Activated gamma-delta T cell treated with anti-CD3 and anti-CD28 coated beads, Interleukin-2, amount 50 U/mL, for 16 hours (primary cell): Measurements from ENCODE around the gene NDC1.
"Not testable (repeated sequence)": the region's sequence is repeated elsewhere in the genome, so short reads cannot be mapped to it uniquely, and the experiment has no call there.

ENCODE experiments used
- DNase-seq: peaks from one replicate; pipeline ENCODE4 v3.0.0-alpha.2; 2020; ENCODE audit warnings: low read depth

NDC1 gene, protein sequence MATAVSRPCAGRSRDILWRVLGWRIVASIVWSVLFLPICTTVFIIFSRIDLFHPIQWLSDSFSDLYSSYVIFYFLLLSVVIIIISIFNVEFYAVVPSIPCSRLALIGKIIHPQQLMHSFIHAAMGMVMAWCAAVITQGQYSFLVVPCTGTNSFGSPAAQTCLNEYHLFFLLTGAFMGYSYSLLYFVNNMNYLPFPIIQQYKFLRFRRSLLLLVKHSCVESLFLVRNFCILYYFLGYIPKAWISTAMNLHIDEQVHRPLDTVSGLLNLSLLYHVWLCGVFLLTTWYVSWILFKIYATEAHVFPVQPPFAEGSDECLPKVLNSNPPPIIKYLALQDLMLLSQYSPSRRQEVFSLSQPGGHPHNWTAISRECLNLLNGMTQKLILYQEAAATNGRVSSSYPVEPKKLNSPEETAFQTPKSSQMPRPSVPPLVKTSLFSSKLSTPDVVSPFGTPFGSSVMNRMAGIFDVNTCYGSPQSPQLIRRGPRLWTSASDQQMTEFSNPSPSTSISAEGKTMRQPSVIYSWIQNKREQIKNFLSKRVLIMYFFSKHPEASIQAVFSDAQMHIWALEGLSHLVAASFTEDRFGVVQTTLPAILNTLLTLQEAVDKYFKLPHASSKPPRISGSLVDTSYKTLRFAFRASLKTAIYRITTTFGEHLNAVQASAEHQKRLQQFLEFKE

DNA sequence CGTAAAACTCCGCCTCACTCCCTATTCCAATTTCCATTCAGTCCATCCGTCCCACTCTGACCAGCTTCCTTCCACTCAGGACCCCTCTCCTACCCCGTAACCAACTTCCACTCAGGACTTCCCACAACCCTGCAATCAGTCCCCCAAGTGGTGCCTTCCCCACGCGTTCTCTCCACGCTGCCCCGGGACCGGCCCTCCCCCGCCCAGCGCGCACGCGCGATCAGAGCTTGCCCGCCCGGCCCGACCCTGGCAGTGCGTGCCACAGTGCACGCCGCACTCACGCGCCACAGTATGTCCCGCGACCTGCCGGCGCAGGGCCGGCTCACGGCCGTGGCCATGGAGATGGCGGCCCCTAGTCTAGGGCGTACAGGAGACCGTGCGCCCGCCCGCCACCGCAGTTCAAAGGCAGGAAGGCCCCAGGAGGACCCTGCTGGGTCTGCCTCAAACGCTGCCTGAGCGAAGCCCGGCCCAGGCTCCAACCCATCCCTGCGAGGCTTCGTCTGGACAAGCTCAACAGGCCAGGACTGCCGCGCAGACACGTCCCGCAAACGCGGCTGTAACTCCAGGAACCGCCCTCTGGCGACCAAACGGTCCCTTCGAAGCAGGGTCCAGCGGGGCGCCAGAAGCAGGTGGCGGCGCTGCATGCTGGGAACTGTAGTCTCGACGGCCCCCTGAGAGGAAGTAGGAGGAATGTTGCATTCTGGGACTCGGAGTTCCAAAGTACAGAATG lies at the start of gene NDC1:
Gene NDC1, minus strand, starts transcription at position 373 of the 730 bp plus-strand sequence. Its CDS starts 35 bp downstream, at position 338.
- peak; percentile 78 for DNase-seq

DNA sequence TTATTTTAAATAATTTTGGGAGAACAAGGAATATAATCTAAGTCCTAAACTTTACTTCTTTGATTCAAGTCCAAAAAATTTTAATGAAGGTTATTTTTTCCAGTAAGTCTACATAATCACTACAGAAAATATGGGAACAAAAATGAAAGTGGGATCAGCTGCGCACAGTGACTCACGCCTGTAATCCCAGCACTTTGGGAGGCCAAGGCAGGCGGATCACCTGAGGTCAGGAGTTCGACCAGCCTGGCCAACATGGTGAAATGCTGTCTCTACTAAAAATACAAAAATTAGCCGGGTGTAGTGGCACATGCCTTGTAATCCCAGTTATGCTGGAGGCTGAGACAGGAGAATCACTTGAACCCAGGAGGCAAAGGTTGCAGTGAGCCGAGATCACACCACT lies 45.5 kb upstream of the NDC1 start:
- not testable (repeated sequence) for DNase-seq

DNA sequence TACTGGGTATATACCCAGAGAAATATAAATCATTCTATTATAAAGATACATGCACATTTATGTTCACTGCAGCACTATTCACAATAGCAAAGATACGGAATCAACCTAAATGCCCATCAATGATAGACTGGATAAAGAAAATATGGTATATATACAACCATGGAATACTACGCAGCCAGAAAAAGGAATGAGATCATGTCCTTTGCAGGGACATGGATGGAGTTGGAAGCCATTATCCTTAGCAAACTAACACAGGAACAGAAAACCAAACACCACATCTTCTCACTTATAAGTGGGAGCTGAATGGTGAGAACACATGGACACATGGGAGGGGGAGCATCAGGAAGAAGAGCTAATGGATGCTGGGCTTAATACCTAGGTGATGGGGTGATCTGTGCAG lies 43.8 kb upstream of the NDC1 start:
- not testable (repeated sequence) for DNase-seq

DNA sequence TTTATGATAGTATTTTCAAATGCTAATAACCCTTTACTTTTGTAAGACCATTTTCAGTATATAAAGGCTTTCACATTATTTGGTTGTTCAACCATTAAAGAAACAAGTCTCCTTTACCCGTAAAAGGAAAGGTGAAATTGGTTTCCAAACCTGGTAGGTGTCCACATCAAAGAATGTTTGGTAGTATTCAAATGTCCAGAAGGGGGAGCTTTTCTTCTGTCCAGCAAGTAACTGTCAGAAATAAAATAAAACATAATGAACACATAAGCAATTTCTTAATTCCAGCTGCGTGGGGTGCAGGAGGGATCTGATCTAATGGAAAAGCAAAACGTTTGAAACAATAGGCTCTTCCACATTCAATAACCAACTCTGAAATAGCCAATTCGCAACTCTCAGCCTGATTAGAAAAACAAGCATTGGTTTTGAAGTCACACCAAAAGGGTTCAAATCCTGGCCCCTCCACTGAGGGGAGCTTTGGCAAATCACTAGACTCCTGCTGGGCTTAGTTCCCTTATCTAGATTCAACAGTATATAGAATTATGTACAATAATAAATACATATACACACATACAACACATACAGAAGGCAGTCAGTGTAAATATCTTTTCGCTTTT lies 40.5 kb upstream of the NDC1 start:
- no peak for DNase-seq

DNA sequence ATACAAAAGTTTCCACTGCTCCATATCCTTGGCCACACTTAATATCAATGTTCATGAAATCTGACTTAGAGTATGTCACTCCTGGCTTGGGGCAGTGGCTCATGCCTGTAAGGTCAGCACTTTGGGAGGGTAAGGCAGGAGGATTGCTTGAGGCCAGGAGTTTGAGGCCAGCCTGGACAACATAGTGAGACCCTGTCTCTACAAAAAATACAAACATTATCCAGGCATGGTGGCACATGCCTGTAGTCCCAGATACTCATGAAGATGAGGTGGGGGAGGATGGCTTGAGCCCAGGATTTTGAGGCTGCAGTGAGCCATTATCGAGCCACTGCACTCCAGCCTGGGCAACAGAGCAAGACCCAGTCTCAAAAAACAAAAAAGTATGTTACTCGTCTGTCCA lies 37.1 kb upstream of the NDC1 start:
- DNase-seq: not testable (repeated sequence)

DNA sequence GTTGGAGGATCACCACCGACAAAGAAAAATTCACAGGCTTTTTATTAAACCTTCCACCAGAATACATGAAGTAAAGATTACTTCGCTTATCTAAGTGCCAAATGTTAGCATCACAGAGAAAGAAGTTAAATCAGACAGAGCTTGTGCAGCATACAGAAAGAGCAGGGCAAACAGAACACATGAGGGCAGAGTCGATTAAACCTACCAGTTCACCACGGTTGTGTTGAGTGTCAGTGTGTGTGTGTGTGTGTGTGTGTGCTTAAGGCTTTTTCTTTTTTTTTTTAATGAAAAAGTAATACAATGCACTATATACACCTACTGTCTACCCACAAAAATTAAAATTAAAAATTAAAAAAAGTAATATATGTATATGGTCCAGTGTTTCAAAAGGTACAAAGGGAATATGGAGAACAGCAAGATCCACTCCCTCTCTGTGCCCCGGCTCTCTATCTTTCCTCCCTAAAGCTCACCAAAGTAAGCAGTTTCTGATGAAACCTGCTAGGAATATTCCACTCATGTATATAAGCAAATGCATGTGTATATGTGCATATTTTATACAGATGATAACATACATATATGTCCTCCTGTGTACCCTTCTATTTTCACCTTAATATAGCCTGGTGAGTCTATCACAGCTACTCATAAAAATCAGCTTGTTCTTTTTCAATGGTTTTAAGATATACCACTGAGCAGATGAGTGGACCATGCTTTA lies 33.8 kb upstream of the NDC1 start:
- no peak for DNase-seq

DNA sequence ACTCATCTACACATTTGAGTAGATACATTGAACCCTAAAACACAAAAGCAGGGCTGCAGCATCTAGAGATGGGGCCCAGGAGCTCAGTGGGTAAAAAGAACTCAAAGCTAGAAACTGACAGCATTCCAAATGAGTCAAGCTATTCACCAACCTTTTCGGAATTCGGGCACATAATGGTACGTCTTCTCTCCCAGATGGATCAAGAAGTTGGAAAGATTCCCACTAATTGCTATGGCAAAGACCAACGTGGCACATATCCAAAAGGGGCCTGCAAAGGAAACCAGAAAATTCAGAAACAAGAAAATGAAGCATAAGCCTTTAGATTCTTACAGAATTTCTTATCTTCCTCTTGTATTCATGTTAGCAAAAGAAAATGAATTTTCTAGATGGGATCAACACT lies 33.1 kb upstream of the NDC1 start:
- no peak for DNase-seq

DNA sequence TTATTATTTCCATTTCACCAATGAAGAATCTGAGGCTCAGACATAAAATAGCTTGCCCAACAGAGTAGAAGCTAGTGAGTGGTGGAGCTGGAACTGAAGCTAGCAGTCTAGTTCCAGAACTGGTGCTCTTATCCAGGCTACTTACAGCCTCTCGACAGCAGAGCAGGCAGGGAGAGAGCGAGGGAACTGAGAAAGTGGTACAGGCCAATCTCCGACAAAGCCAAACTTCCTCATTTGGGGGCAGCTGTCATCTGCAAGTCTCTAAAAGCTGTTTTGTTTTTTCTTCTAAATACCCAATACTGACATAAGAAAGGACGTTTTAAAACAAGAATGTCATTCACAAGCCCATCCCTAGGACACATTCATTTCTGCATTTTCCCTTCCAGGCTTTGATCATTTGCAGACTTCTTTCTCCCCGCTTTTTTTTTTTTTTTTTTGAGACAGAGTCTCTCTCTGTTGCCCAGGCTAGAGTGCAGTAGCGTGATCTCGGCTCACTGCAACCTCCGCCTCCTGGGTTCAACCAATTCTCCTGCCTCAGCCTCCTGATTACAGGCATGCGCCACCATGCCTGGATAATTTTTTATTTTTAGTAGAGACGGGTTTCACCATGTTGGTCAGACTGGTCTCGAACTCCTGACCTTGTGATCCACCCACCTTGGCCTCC lies 31.5 kb upstream of the NDC1 start:
- no peak for DNase-seq

DNA sequence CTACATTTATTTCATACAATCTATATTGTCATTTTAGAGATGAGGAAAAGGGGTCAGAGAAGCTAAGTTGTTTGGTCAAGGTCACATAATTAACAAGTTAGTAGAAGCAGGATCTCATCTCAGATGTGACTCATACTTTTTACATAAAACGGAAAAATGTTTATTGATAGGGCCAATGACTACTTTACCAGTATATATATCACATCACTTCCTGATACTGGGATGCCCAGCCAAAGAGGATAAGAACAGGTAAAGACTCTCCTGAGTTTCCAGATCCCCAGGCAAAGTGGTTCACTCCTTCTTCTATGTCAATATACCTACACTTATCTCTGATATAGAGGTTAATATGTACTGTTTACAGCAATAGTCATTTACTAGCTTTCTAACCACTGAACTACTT lies 30.5 kb upstream of the NDC1 start:
- DNase-seq: no peak

DNA sequence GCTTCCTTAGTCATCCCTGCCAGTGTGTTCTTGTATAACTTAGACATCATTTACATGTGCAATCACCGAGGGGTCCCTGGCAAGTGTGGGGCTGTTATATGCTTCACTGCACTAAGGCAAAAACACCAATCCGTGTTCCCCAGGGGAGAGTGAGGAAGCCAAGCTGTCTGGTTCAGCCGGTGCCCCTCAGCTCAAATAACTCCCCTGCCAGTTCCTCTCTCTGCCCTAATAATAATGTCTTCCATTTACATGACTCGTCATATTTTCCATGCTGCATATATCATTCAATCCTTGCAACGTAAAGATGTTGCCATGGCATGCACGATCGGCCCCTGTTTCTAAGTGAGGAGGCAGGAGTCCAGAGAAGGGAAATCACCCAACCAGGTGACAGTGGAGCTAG lies 24.4 kb upstream of the NDC1 start:
- no peak for DNase-seq

DNA sequence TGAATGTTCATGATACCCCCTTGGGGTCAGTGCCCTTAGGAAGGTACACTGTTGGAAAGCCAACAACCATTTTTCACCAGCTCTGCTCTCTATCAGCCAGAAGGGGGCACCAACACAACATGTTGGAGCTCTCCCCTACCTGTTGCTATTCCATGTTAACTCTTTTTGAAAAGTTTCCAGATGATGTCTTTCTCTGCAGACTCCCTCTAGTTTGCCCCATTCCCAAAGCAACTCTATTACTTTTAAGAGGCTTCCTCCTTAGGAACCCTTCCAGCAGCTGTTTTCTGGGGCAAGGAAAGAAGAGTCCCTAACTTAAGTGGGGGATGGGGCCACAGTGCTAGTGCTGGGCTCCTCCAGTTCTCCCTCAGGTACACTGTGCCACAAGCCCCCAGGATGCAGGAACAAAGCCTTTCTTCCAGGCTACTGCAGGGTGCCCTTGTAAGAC lies 22.9 kb upstream of the NDC1 start:
- peak; percentile 7 for DNase-seq

DNA sequence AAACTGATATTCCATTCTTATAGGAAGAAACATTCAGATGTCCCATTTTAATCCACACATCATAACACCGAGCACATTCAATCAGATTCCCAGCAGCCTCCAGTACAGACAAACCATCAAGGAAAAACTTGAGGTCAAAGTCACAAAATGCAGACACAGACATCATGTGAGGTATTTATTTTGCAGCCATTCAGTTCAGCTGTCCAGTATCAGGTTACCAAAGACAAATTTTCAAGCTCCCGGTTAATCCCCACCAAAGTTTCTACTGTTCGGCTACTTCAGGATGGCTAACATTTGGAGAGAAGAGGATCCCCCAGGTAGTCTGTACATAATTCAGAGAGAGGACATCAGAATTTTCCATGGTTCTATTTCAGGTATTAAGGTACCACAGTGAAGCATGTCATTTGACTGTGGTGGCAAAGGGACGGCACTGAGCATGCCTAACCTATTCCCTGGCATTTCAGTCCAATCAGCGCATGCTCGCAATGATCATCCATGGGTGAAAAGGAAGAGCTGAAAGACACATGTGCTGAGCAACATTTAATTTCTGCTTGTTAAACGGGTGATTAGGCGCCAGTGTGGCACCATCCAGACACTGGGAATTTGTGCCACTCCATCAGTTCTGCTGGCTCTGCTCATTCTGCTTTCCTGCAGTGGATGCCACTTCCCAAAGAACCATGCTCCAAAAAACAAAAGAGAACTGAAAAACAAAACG lies 13.6 kb upstream of the NDC1 start:
- no peak for DNase-seq

DNA sequence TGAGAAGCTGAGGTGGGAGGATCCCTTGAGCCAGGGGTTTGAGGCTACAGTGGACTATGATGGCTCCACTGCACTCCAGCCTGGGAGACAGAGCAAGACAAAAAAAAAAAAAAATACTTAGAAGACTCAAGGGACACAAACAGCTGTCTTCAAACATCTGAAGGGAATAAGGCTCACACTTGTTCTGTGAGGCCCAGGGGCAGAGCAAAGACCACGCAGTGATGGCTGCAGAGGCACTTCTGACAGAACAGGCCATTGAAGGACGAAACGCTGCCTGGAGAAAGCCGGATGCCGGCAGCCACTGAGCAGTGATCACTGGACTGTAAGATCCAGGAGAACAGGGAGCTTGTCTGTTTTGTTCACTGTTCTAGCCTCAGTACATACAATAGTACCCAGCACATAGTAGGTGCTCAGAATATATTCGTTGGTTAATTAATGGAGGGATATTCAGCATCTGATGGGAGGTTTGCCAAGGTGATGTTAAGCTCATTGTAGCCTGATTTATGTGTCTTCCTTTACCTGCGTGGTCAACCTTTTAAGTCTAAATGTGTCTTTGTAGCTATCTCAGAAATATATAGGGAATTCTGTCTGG lies 12.1 kb upstream of the NDC1 start:
- no peak for DNase-seq

DNA sequence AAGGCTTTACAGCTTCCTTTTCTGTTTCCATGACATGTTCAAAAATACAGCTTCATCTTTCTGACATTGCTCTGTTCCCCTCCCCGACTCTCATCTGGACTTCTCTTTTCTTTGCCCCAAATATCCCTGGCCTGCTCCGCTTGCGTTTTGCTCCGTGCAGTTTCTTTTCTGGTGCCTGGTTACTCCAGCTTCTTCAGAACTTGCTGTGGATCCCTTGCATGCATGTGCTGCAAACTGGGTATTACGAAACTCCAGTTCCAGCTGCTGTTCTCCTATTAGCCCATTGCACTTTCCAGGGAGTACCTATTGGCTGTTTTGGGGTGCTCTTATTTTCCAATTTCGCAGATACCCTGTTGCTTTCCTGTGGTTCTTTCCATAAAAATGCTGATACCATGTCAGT lies 9.9 kb upstream of the NDC1 start:
- no peak for DNase-seq

DNA sequence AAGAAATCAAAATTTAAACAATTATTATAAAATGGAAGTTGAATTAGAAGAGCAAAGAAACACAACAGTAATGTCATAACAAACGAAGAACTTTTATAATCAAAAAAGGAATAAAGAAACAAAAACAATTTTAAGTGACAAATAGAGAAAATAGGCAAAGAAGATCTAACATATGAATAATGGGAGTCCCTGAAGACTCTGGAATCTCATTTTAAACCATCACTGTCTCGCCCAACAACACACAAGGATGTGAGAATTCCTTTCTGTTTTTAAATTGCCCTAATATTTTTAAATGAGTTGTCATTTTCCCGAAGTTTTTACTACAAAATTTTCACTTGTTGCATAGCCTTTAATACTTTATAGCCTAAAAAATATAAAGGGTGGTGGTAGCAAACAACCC lies 4.3 kb upstream of the NDC1 start:
- no peak for DNase-seq

DNA sequence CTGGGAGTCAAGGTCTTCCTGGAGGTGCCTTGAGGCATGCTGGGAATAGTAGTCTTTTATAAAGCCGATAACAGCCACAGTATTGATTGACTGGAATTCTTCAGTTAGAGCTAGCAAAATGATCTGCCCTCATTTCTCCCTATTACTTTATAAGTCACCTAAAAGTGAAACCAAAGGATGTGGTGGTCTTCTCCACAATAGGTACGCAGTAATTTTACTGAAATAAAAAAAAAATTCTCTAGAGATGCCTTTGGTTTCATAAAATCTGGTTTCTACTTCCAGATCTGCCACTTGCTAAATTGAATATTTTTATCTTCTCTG lies 518 bp upstream of the NDC1 start:
- DNase-seq: no peak

DNA sequence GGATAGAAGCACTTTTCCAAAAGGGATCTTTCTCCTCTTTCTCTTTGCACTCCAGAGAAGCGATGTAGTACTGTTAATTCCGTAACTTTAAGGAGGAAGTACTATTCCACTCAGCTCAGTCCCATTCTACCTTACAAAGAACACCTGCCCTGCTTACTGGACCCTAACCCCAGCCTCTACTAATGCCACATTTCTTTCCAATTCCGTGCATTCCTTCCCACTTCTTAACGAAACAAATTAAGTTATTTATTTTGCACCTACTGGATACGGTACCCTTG lies 511 bp downstream of the NDC1 start:
- DNase-seq: no peak

DNA sequence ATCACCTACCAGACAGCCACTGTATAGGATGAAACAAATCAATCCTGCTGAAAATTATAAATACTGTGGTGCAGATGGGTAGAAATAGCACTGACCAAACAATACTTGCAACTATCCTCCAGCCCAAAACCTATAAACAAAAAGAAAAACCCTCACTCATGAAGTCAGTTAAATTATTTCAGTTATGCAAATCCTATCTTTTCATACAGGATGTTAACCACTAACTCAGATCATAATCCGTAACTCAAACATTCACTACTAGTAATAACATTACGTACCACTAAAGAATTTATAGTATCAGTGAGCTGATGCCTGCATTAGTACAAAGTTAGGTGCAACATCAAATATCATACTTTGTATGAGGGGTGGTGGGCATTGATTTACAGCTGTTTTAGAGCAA lies 2.6 kb downstream of the NDC1 start:
- DNase-seq: no peak

DNA sequence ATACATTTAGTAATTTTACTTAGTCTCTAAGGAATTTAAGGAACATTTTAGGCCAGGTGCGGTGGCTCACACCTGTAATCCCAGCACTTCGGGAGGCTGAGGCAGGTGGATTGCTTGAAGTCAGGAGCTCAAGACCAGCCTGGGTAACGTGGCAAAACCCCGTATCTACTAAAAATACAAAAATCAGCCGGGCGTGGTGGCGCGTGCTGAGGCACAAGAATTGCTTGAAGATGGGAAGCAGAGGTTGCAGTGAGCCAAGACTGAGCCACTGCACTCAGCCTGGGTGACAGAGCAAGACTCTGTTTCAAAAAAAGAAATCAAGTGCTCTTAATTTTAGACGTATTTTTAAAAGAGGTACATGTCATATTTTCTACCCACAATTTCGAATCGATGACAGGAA lies 3.3 kb downstream of the NDC1 start:
- DNase-seq: no peak

DNA sequence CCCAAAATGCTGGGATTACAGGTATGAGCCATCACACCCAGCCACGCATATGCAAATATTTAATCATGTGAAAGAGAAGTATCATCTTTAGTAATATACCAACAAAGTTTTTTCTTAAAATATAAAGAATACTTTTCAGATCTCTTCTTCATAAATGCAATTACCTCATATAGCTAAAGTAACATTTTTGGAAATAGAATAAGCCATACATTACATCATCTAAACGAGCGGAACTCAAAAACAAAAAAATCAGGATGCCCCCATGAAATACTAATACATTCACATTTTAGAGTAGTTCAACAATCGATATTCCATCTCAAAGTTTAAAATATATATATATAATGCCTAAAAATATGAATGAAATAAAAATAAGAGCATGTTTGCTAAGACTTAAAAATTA lies 4.7 kb downstream of the NDC1 start:
- no peak for DNase-seq

DNA sequence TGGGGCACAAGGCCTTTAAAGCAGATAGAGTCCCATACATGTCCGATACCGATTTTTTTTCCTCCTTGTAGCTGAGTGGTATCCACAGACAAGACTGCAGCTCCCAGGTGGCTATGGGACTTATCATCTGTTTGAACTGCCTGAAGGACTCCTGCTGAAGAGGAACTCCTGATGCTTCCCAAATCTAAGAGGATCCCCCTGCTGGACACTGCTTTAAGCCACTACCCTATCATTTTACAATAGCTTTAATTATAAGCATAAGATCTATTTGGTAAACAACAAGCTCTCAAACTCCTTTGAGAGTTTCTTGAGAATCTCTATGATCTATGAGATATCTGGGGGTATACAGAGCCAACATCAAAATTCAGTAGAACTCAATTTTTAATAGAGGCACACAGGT lies 11.7 kb downstream of the NDC1 start:
- no peak for DNase-seq
